ENCODE results near the gene CHRNA10.

DNA sequence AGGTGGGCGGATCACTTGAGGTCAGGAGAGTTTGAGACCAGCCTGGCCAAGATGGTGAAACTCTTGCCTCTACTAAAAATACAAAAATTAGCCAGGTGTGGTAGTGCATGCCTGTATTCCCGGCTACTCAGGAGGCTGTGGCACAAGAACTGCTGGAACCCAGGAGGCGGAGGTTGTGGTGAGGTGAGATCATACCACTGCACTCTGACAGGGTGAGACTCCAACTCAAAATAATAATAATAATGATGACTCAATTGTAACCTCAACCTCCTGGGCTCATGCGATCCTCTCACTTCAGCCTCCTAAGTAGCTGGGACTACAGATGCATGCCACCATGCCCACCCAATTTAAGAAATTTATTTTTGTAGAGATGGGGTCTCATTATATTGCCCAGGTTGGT, 15.6 kb upstream of the CHRNA10 start:
- TF ChIP-seq YY1 (IDR thresholded peaks at IDR 0.05; ENCODE audit: insufficient read depth, insufficient read length) (no peak), SUZ12 (IDR thresholded peaks at IDR 0.05; ENCODE audit: extremely low read depth, insufficient read depth, insufficient read length) (no peak), ZNF274 (IDR thresholded peaks at IDR 0.05; ENCODE audit: low read depth, low read length) (no peak)

All from NT2/D1 (cell line).